A549 (cell line): ENCODE measurements around the gene ARHGAP10. TPM values are rescaled to one million over a fixed set of nuclear protein-coding genes. Genes with fewer than 3 reads are reported as not detected.

ENCODE experiments used
- ATAC-seq, 2 experiments: fragments of 200-7000 bp in 1 of 2; fragments of >200 bp in 1 of 2; cut with Nextera tagmentation in 1 of 2; cut with Tn5 transposase in 1 of 2; 3 replicates each; pipeline versions ENCODE4 v1.8.0 to v1.9.1; 2018 to 2020; ENCODE audit warnings: mild to moderate bottlenecking in 1 of 2, moderate library complexity in 1 of 2
- CTCF ChIA-PET: fragments of 300-600 bp; sonication (Branson Sonifier 250); formaldehyde crosslinking; extraction: SDS; loops from one replicate; lab custom pipeline; 2021; ENCODE audit warnings: antibody characterized with exemption, inconsistent platforms; lab: Yijun Ruan, JAX
- POLR2A ChIA-PET: fragments of 350-600 bp; formaldehyde crosslinking; extraction: SDS; loops from one replicate; lab custom pipeline; 2021; ENCODE audit warnings: antibody characterized with exemption, inconsistent platforms; lab: Yijun Ruan, JAX
- DNase-seq, 2 experiments: peaks; one replicate each; pipeline versions ENCODE4 v3.0.0 to v3.0.0-alpha.2; 2011 to 2016; ENCODE audit warnings: low read depth in 1 of 2, low spot score in 1 of 2
- FAIRE-seq: peaks from 2 replicates; lab custom pipeline; 2011; peaks lifted over from hg19 to GRCh38; lab: Jason Lieb, UNC
- H3K27ac ChIP-seq, 2 experiments: fragments of >200 bp; sonication (Bioruptor Twin); formaldehyde crosslinking; 3 replicates each; pipeline ENCODE4 v1.5.1; 2016 to 2017
- H3K4me1 ChIP-seq: fragments of >200 bp; sonication (Bioruptor Twin); formaldehyde crosslinking; 3 replicates; pipeline ENCODE4 v1.6.1; 2016
- H3K4me2 ChIP-seq: fragments of >200 bp; sonication (Bioruptor Twin); formaldehyde crosslinking; 3 replicates; pipeline ENCODE4 v1.6.1; 2016
- H3K4me3 ChIP-seq: fragments of >200 bp; sonication (Bioruptor Twin); formaldehyde crosslinking; 3 replicates; pipeline ENCODE4 v1.5.1; 2016
- H3K9me3 ChIP-seq: fragments of >200 bp; sonication (Bioruptor Twin); formaldehyde crosslinking; 3 replicates; pipeline ENCODE4 v1.6.1; 2016
- CEBPB ChIP-seq, 2 experiments: fragments of >200 bp in 1 of 2; sonication (Bioruptor Twin) in 1 of 2; formaldehyde crosslinking in 1 of 2; IDR thresholded peaks; 2 replicates each; pipeline ENCODE4 v1.6.1; 2012 to 2016
- E2F6 ChIP-seq: IDR thresholded peaks from 2 replicates; pipeline ENCODE4 v1.6.1; 2012; ENCODE audit warnings: low read depth, borderline replicate concordance
- EHF ChIP-seq: fragments of 250-450 bp; sonication (Bioruptor Pico); IDR thresholded peaks from 2 replicates; pipeline ENCODE4 v1.5.0; 2020; ENCODE audit warnings: mild to moderate bottlenecking
- EHMT2 ChIP-seq: fragments of 200-600 bp; sonication (generic); IDR thresholded peaks from 2 replicates; pipeline ENCODE4 v1.6.1; 2016; ENCODE audit warnings: antibody characterized with exemption, low read depth, mild to moderate bottlenecking, moderate library complexity
- ESRRA ChIP-seq: fragments of 150-350 bp; IDR thresholded peaks from 2 replicates; pipeline ENCODE4 v1.6.1; 2014; ENCODE audit warnings: mild to moderate bottlenecking, low read length, borderline replicate concordance
- FOSB ChIP-seq: fragments of 250-450 bp; sonication (Bioruptor Pico); IDR thresholded peaks from 2 replicates; pipeline ENCODE4 v1.5.0; 2020; ENCODE audit warnings: mild to moderate bottlenecking, moderate library complexity
- HEYL ChIP-seq: fragments of 250-450 bp; sonication (Bioruptor Pico); IDR thresholded peaks from 2 replicates; pipeline ENCODE4 v1.8.0; 2021; ENCODE audit warnings: mild to moderate bottlenecking, moderate library complexity
- HMGXB4 ChIP-seq: fragments of 250-450 bp; sonication (Bioruptor Pico); IDR thresholded peaks from 2 replicates; pipeline ENCODE4 v1.5.0; 2021; ENCODE audit warnings: mild to moderate bottlenecking, moderate library complexity, borderline replicate concordance
- KDM5A ChIP-seq: fragments of 200-600 bp; sonication (generic); IDR thresholded peaks from 2 replicates; pipeline ENCODE4 v1.6.1; 2016; ENCODE audit warnings: antibody characterized with exemption, mild to moderate bottlenecking
- MYC ChIP-seq: IDR thresholded peaks from 2 replicates; pipeline ENCODE4 v1.6.1; 2012; ENCODE audit warnings: mild to moderate bottlenecking, inconsistent platforms, low read length, improper control_type of control experiment, borderline replicate concordance
- PBX3 ChIP-seq: IDR thresholded peaks from 2 replicates; pipeline ENCODE4 v1.6.1; 2012
- POLR2AphosphoS2 ChIP-seq: conservative IDR thresholded peaks from 2 replicates; pipeline ENCODE4 v1.6.1; 2012; ENCODE audit warnings: low read length, improper control_type of control experiment, inconsistent platforms
- RAD21 ChIP-seq, 2 experiments: fragments of >200 bp in 1 of 2; sonication (Bioruptor Twin) in 1 of 2; formaldehyde crosslinking in 1 of 2; IDR thresholded peaks in 1 of 2; conservative IDR thresholded peaks in 1 of 2; 2 replicates in 1 of 2; 3 replicates in 1 of 2; pipeline ENCODE4 v1.6.1; 2012 to 2018; ENCODE audit warnings: inconsistent platforms in 1 of 2
- ZC3H11A ChIP-seq: fragments of 450-650 bp; IDR thresholded peaks from 2 replicates; pipeline ENCODE4 v1.6.1; 2014; ENCODE audit warnings: antibody characterized with exemption, mild to moderate bottlenecking
- ZFP36 ChIP-seq: fragments of 450-650 bp; IDR thresholded peaks from 2 replicates; pipeline ENCODE4 v1.6.1; 2014; ENCODE audit warnings: borderline replicate concordance; ENCODE audit not compliant: partially characterized antibody
- ZSCAN20 ChIP-seq: fragments of 250-450 bp; sonication (Bioruptor Pico); IDR thresholded peaks from 2 replicates; pipeline ENCODE4 v1.8.0; 2022; ENCODE audit warnings: mild to moderate bottlenecking, moderate library complexity
- WGBS: methylation state at CpG from one replicate; pipeline ENCODE4 v1.1.6; 2017; ENCODE audit errors: missing lambda C conversion rate; 5-methylcytosine and 5-hydroxymethylcytosine counted together
- polyA plus RNA-seq, 4 experiments: library from polyadenylated mRNA; depleted of rRNA in 3 of 4; stranded (reverse); fragments of >200 nt; fragmentation: RNase III in 1 of 4; extraction: RNeasy Plus Mini Kit Qiagen cat#74134 plus additional on column Dnase treatment in 1 of 4; gene quantifications; 2 replicates in 3 of 4; 3 replicates in 1 of 4; pipeline ENCODE4 v1.2.3, GENCODE V29; 2011 to 2017

ARHGAP10 gene
- polyA plus RNA-seq, 2 of the 4 experiments (the other 2 are of a cell fraction), result 7.0 to 7.2 TPM

- FAIRE-seq (no peak), DNase-seq (no peak), ATAC-seq (no peak)
- TF ChIP-seq RAD21 (conservative IDR thresholded peaks at IDR 0.05 in 1 of 2, IDR thresholded peaks at IDR 0.05 in 1 of 2) (no peak), KDM5A (no peak)
- no peak overlapping the region for H3K4me3 ChIP-seq
- ChIA-PET POLR2A (no interaction called here), CTCF (no interaction called here)
- no peaks in the 10 kb centered on the region for H3K4me1 ChIP-seq
- no peaks in the 10 kb centered on the region for H3K9me3 ChIP-seq
- H3K27ac ChIP-seq, result no peak overlapping the region
- 67% methylated on average over 4 of the region's 4 CpGs for WGBS
- H3K4me2 ChIP-seq, result no peak overlapping the region
These were observed 329.2 kb downstream of the ARHGAP10 start for GRCh38 chr4:148061141-148061481.

GRCh38 chr4:148061795-148062194 is 329.9 kb downstream of the ARHGAP10 start:
- 70% methylated on average over 8 of the region's 8 CpGs for WGBS
- Histone ChIP-seq H3K4me1 (no peaks in the 10 kb centered on the region), H3K9me3 (no peaks in the 10 kb centered on the region), H3K4me3 (no peak overlapping the region), H3K4me2 (no peak overlapping the region), H3K27ac (no peak overlapping the region)
- DNase-seq (no peak), ATAC-seq (no peak), FAIRE-seq (no peak)
- ChIA-PET POLR2A (no interaction called here), CTCF (no interaction called here)
- no peak for TF ChIP-seq FOSB
- no peak for TF ChIP-seq EHF

- 88% methylated on average over 10 of the region's 10 CpGs for WGBS
- no peak for DNase-seq
- H3K9me3 ChIP-seq, result no peaks in the 10 kb centered on the region
- no peak for FAIRE-seq
- H3K4me3 ChIP-seq, result no peak overlapping the region
- no peak overlapping the region for H3K4me2 ChIP-seq
- H3K4me1 ChIP-seq, result no peaks in the 10 kb centered on the region
- POLR2A ChIA-PET, result no interaction called here
- CTCF ChIA-PET, result no interaction called here
- H3K27ac ChIP-seq, result no peak overlapping the region
- no peak for TF ChIP-seq ZC3H11A
- TF ChIP-seq EHMT2, result no peak
- no peak for TF ChIP-seq HEYL
- no peak for TF ChIP-seq ESRRA
- no peak for TF ChIP-seq MYC
- no peak for ATAC-seq
These were observed 330.5 kb downstream of the ARHGAP10 start for GRCh38 chr4:148062301-148062950.

- no peak for DNase-seq
- 92% methylated on average over 8 of the region's 9 CpGs for WGBS
- TF ChIP-seq EHMT2 (no peak), POLR2AphosphoS2 (no peak), CEBPB (IDR thresholded peaks at IDR 0.05) (no peak), E2F6 (no peak), HMGXB4 (CRISPR knock-in tag) (no peak), ZFP36 (no peak), PBX3 (no peak), ZSCAN20 (CRISPR knock-in tag) (no peak), RAD21 (conservative IDR thresholded peaks at IDR 0.05 in 1 of 2, IDR thresholded peaks at IDR 0.05 in 1 of 2) (no peak)
- H3K9me3 ChIP-seq, result no peaks in the 10 kb centered on the region
- ATAC-seq, result no peak
- H3K27ac ChIP-seq, result no peak overlapping the region
- CTCF ChIA-PET, result no interaction called here
- POLR2A ChIA-PET, result no interaction called here
- H3K4me3 ChIP-seq, result no peak overlapping the region
- no peak for FAIRE-seq
- no peaks in the 10 kb centered on the region for H3K4me1 ChIP-seq
- H3K4me2 ChIP-seq, result no peak overlapping the region
These were observed 332.6 kb downstream of the ARHGAP10 start for GRCh38 chr4:148064451-148064850.
